ENCODE measurements around the gene FGF6.

DNA sequence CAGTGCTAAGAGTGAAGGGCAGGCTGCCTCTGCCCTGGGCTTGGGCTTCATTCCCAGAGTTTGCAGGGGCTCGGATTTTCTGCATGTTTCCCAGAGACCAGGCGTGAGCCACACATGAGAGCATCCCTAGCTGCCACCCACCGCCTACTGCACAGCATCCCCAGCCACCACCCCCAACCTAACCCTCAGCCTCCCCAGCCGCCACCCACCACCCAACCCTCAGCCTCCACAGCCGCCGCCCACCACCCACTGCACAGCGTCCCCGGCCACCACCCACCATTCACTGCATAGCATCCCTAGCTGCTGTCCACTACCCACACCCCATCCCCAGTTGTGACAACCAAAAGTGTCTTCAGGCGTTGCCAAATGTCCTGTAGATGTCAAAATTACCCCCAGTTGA lies 22.6 kb downstream of the FGF6 start:
- TF ChIP-seq, protein P1, sequence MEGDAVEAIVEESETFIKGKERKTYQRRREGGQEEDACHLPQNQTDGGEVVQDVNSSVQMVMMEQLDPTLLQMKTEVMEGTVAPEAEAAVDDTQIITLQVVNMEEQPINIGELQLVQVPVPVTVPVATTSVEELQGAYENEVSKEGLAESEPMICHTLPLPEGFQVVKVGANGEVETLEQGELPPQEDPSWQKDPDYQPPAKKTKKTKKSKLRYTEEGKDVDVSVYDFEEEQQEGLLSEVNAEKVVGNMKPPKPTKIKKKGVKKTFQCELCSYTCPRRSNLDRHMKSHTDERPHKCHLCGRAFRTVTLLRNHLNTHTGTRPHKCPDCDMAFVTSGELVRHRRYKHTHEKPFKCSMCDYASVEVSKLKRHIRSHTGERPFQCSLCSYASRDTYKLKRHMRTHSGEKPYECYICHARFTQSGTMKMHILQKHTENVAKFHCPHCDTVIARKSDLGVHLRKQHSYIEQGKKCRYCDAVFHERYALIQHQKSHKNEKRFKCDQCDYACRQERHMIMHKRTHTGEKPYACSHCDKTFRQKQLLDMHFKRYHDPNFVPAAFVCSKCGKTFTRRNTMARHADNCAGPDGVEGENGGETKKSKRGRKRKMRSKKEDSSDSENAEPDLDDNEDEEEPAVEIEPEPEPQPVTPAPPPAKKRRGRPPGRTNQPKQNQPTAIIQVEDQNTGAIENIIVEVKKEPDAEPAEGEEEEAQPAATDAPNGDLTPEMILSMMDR (IDR thresholded peaks at IDR 0.05; ENCODE audit: low read depth, low read length, poor library complexity, severe bottlenecking), result no peak
- no peak for TF ChIP-seq EZH2phosphoT487 (IDR thresholded peaks at IDR 0.05; ENCODE audit: borderline replicate concordance, low read length)

Measured in DOHH2 (cell line).